GM18520 (cell line): Measurements from ENCODE around the gene KDM2A.

Experiments used
- ATAC-seq: cut with Tn5 transposase; IDR thresholded peaks from one replicate; pipeline ENCODE4 v1.9.1; 2021; ENCODE audit not compliant: unreplicated experiment

The KDM2A gene

DNA sequence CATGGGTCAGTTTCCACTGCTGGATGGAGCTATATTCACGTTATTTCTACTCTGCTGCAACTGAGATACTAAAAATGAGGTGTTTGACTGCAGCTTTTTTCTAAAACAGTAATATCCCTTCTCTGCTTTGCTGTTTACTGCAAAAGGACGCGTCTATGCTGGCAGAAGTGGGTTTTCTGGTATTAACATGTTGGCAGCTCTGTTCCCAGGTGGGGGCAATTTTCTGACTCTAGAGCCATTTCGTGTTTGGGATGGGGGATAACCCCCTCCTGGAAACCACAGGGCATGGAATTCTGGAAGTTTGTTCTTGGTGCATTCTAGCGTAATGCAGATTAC lies 152.1 kb downstream of the KDM2A start:
- no peak for ATAC-seq

DNA sequence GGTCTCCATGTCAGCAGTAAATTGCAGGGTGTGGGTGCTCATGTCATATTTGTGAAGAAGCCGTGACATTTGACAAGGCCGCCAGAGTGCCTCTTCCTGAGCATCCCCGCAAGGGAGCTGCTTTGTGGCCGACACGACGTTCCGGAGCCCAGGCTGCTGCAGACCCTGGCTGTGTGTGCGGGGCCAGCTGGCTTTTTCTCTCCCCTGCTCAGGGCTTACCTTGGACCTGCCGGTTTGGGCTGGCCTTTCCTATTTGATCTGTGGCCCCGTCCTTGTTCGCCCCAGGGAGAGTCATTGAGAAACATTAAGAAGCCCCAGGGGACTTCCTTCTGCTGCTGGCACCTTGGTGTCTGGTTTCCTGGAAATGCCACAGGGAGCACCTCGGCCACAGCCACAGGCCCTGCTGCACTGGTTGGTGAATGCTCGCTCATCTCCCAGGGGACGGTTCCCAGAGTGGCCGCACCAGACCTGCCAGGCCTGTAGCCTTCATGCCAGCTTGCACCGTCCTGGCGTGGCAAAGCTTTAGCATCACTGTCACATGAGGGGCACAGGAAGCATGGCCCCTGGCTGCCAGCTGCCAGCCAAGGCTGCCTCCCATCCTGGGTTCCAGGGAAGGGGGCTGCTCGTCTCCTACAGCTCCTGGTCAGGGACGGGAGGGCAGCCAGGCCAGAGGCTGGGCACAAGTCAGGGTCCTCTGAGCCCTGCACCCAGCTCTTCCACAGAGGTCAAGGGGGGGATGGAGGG lies 152.7 kb downstream of the KDM2A start:
- ATAC-seq: no peak

- ATAC-seq: no peak
Observed at GRCh38 chr11:67272327-67273259, 153.5 kb downstream of the KDM2A start.

GRCh38 chr11:67273260-67273990 lies 154.4 kb downstream of the KDM2A start:
- no peak for ATAC-seq

- no peak for ATAC-seq
Observed at GRCh38 chr11:67274768-67275605, 155.9 kb downstream of the KDM2A start.

GRCh38 chr11:67275606-67276409 lies 156.7 kb downstream of the KDM2A start:
- no peak for ATAC-seq

GRCh38 chr11:67276781-67277230 lies 157.7 kb downstream of the KDM2A start:
- ATAC-seq: no peak

DNA sequence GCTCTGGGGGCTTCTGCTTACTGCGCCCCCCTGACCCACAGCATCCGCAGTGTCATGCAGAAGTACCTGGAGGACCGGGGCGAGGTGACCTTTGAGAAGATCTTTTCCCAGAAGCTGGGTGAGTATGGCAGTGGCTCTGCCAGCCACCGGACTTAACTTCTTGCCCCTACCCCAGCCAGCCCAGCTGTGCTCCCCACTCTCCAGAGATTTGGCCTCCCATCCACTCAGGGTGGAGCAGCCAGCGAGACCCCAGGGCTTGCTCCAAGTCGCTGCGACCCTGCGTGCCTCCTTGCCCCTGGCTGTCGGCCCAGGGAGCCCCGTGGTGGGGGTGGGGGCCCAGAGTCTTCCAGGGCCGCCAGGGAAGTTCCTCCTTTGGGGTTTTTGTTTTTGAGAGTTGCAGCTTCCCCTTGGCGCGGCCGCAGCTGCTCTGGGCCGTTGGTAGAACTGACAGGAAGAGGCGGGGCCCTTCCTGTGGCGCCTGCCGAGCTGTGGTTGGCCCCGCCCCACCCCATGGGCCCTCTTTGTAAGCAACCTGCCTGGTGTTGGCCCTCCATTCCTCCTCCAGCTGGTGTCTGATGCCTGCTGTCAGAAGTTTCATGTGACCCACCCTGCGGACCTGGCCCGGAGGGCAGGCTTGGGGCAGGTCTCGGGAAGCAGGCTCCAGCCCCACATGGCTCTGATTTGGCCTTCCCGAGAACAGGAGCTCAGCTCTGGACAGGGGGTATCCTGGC lies 158.3 kb downstream of the KDM2A start:
- peak; percentile 59 for ATAC-seq

DNA sequence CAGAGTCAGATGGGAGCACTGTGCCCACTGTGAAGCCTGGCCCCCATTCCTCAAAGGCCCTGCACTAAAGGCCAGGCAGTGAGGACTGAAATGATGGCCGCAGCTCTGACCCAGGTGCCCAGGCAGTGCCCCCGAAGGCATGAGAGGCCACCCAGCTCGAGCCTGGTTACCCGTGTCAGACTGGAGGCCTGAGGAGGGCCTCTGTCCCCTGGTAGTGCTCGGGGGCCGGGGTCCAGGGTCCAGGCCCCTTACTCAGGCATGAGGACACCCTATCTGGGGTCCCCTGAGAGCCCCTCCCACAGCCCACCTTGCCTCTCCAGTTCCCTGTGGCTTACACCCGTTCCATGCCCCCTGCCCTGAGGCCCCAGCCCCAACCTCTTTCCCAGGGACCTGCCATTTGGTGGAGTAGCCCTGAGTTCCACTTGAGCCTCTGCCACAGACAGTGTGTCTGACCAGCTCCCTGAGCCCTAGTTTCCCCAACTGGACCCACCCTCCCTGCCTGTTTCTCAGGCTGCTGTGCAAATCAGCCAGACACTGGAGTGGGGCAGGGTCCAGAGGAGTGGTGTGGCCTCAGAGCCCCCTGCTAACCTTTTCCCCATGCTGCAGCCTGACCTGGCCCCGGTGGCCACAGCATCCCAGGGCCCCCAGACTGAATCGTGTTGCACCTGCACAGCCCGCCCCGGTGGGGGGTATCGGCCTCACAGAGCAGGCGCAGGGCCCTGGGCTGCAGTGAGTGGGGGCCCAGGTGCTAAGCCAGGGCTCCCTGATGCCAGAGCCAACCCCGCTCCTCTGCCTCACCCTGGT lies 159.3 kb downstream of the KDM2A start:
- no peak for ATAC-seq

- no peak for ATAC-seq
Observed at GRCh38 chr11:67278939-67279588, 160.0 kb downstream of the KDM2A start.

- no peak for ATAC-seq
Observed at GRCh38 chr11:67279589-67280340, 160.7 kb downstream of the KDM2A start.

DNA sequence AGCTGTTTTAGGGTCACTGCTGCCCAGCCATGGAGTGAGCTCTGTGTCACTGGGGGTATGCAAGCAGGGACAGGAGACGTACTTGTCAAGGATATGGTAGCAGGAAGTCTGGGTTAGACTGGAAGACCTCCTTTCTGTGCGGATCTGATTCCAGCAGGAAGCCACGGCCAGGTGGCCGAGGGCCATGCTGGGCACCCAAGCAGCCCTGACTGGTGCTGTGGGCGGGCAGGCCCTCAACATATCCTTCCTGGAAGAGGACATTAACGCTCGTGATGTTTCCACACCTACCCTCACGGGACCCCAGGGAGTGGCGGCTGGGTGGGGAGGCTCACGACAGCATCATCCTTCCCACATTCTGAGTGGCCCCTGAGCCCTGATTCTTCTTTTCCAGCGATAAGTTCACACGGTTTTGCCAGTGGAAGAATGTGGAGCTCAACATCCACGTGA lies 161.3 kb downstream of the KDM2A start:
- ATAC-seq: no peak

DNA sequence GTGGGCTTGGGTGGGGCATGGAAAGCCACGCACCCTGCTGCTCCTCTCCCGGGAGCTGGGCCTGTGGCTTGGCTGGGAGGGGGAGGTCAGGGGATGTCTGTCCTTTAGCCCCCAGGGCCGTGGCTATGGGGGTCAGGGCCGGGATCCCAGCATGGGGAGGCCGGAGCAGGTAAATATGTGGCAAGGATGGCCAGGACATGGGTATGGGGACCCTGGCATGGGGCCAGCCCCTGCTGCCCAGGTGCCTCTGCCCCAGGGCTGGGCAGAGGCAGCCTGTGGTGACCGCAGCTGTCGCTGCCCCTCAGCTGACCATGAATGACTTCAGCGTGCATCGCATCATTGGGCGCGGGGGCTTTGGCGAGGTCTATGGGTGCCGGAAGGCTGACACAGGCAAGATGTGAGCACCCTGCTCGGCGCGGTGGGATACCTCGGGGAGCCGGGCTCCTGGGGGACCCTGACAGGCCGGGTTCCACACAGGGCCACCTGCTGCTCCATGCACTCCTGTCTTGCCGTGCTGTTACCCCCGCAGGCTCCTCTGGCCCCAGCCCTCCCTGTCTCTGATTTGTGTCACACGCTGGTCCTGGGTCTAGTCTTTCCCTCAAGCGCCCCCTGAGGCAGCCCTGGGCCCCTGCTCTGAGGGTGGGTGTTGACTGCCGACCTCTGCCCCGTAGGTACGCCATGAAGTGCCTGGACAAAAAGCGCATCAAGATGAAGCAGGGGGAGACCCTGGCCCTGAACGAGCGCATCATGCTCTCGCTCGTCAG lies 161.9 kb downstream of the KDM2A start:
- no peak for ATAC-seq

DNA sequence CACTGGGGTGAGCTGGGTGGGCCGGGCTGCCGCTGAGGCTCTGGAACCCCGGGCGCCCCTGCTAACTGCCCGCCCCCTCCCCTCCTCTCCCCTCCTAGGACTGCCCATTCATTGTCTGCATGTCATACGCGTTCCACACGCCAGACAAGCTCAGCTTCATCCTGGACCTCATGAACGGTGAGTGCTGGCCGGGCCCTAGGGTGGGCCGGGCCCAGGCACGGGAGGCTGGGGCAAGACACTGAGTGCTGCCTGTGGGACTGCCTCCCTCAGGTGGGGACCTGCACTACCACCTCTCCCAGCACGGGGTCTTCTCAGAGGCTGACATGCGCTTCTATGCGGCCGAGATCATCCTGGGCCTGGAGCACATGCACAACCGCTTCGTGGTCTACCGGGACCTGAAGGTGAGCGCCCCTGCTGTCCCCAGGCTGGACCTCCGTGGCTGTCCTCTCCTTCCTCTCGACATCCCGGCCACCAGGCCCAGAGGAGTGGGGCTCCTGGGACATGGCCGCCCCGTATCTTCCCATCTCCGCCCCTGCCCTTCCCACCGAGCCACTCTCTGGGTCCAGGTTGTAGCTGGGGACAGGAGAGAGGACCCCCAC lies 162.6 kb downstream of the KDM2A start:
- no peak for ATAC-seq

GRCh38 chr11:67282155-67282875 lies 163.3 kb downstream of the KDM2A start:
- ATAC-seq: no peak
